HEK293 (cell line): ENCODE data around the gene CCDC142.
"Not testable (repeated sequence)": the region's sequence is repeated elsewhere in the genome, so short reads cannot be mapped to it uniquely, and the experiment has no call there.

ENCODE experiments used
- CTCF ChIA-PET: fragments of 350-600 bp; formaldehyde crosslinking; extraction: SDS; loops from one replicate; lab custom pipeline; 2021; ENCODE audit warnings: antibody characterized with exemption; lab: Yijun Ruan, JAX
- POLR2A ChIA-PET: fragments of 300-600 bp; formaldehyde crosslinking; extraction: SDS; loops from one replicate; lab custom pipeline; 2020; ENCODE audit warnings: antibody characterized with exemption, inconsistent platforms; lab: Yijun Ruan, JAX
- H3K27ac ChIP-seq: fragments of 200-500 bp; sonication (Bioruptor generic); 2 replicates; pipeline ENCODE4 v1.5.1; 2014; ENCODE audit warnings: low read depth, low read length, control low read depth, inconsistent platforms; ENCODE audit errors: extremely low read depth
- H3K36me3 ChIP-seq, 2 experiments: fragments of 200-500 bp in 1 of 2; sonication (Bioruptor generic) in 1 of 2; 1 replicate in 1 of 2; 2 replicates in 1 of 2; pipeline ENCODE4 v1.5.1; 2014 to 2017; ENCODE audit warnings: inconsistent platforms in 2 of 2, low read length in 2 of 2; ENCODE audit not compliant: control insufficient read depth in 2 of 2, insufficient read depth in 1 of 2
- H3K4me1 ChIP-seq: fragments of 200-500 bp; sonication (Bioruptor generic); 2 replicates; pipeline ENCODE4 v1.5.1; 2014; ENCODE audit warnings: mild to moderate bottlenecking, low read length, inconsistent platforms; ENCODE audit not compliant: control insufficient read depth, insufficient read depth
- H3K4me3 ChIP-seq: 2 replicates; pipeline ENCODE4 v1.5.1; 2011; ENCODE audit warnings: low read depth, mild to moderate bottlenecking, control low read depth, low read length, moderate library complexity
- H3K9me3 ChIP-seq: fragments of 200-500 bp; sonication (Bioruptor generic); 2 replicates; pipeline ENCODE4 v1.5.1; 2014; ENCODE audit warnings: low read depth, low read length, inconsistent platforms; ENCODE audit not compliant: control insufficient read depth, insufficient read depth
- HOXC10 ChIP-seq: sonication (generic); formaldehyde crosslinking; IDR thresholded peaks from 2 replicates; pipeline ENCODE4 v1.8.1; 2023; ENCODE audit warnings: mild to moderate bottlenecking, missing genetic modification reagents
- OSR2 ChIP-seq: fragments of 450-650 bp; formaldehyde crosslinking; IDR thresholded peaks from 2 replicates; pipeline ENCODE4 v1.5.1; 2016; ENCODE audit warnings: missing biosample characterization, missing genetic modification characterization
- PRDM6 ChIP-seq: fragments of 450-650 bp; formaldehyde crosslinking; IDR thresholded peaks from 2 replicates; pipeline ENCODE4 v1.5.1; 2017; ENCODE audit warnings: missing biosample characterization, missing genetic modification characterization
- ZNF292 ChIP-seq: fragments of 450-650 bp; formaldehyde crosslinking; IDR thresholded peaks from 2 replicates; pipeline ENCODE4 v1.5.1; 2016; ENCODE audit warnings: low read depth, missing biosample characterization, missing genetic modification characterization, borderline replicate concordance
- ZNF335 ChIP-seq: fragments of 450-650 bp; formaldehyde crosslinking; conservative IDR thresholded peaks from 2 replicates; pipeline ENCODE4 v1.5.1; 2016; ENCODE audit warnings: missing biosample characterization, missing genetic modification characterization
- ZNF362 ChIP-seq: fragments of 450-650 bp; formaldehyde crosslinking; IDR thresholded peaks from 2 replicates; pipeline ENCODE4 v1.5.1; 2016; ENCODE audit warnings: missing biosample characterization, missing genetic modification characterization
- ZNF514 ChIP-seq: fragments of 450-650 bp; formaldehyde crosslinking; IDR thresholded peaks from 2 replicates; pipeline ENCODE4 v1.5.1; 2016; ENCODE audit warnings: missing biosample characterization, missing genetic modification characterization
- ZNF549 ChIP-seq: fragments of 450-650 bp; IDR thresholded peaks from 2 replicates; pipeline ENCODE4 v1.5.1; 2018; ENCODE audit warnings: missing biosample characterization, missing genetic modification characterization, mild to moderate bottlenecking, inconsistent platforms, moderate library complexity
- ZNF558 ChIP-seq: fragments of 450-650 bp; formaldehyde crosslinking; IDR thresholded peaks from 2 replicates; pipeline ENCODE4 v1.5.1; 2016; ENCODE audit warnings: missing biosample characterization, missing genetic modification characterization
- ZNF624 ChIP-seq: fragments of 450-650 bp; formaldehyde crosslinking; IDR thresholded peaks from 2 replicates; pipeline ENCODE4 v1.5.1; 2017; ENCODE audit warnings: missing biosample characterization, missing genetic modification characterization
- ZNF664 ChIP-seq: fragments of 450-650 bp; formaldehyde crosslinking; IDR thresholded peaks from 2 replicates; pipeline ENCODE4 v1.5.1; 2016; ENCODE audit warnings: missing biosample characterization, missing genetic modification characterization
- ZNF692 ChIP-seq: fragments of 450-650 bp; formaldehyde crosslinking; IDR thresholded peaks from 2 replicates; pipeline ENCODE4 v1.5.1; 2016; ENCODE audit warnings: missing biosample characterization, missing genetic modification characterization

The CCDC142 gene

GRCh38 chr2:74472086-74472944 is 10.5 kb downstream of the CCDC142 start, which contains the start of gene MRPL53 (continued):
- TF ChIP-seq PRDM6 (tag by site-specific recombination) = no peak
- TF ChIP-seq ZNF514 = no peak
- TF ChIP-seq ZNF292 (tag by site-specific recombination) = no peak
- TF ChIP-seq ZNF558 (tag by site-specific recombination) = no peak
- TF ChIP-seq ZNF664 = no peak
- TF ChIP-seq HOXC10 (CRISPR knock-in tag) = 0 out of 2 replicates have a peak, but pooled peaks have one; percentile 59
- no peak for TF ChIP-seq ZNF624
- TF ChIP-seq, all 188 proteins: peak for 60

GRCh38 chr2:74471332-74472065 is 11.3 kb downstream of the CCDC142 start:
- Histone ChIP-seq H3K36me3 (peaks cover 14 to 23% of the 10 kb centered on the region in 2 experiments; a peak in 2 of 3 replicates), H3K9me3 (no peaks in the 10 kb centered on the region), H3K4me3 (peak overlapping the region; percentile 55), H3K27ac (peak overlapping the region; percentile 87), H3K4me1 (0 out of 2 replicates have a peak, but pooled peaks cover 2% of the 10 kb centered on the region)
- POLR2A ChIA-PET = interaction anchor here (0.6 to 4.0 kb wide), 8 partner anchors 10 to 293 kb away, joined by 3 to 44 read pairs (median 4); partner anchors contain the start of genes AUP1, CCDC142, HTRA2 and TTC31
- TF ChIP-seq ZNF549 (tag by site-specific recombination) (no peak), ZNF362 (peak; percentile 92)
- CTCF ChIA-PET = no interaction called here

- H3K27ac ChIP-seq, H3K9me3 ChIP-seq, CTCF ChIA-PET, H3K4me3 ChIP-seq, H3K4me1 ChIP-seq: not testable (repeated sequence)
- peaks cover 8 to 17% of the 10 kb centered on the region in 2 experiments; a peak in 2 of 3 replicates for H3K36me3 ChIP-seq
- POLR2A ChIA-PET = interaction anchor here (1.0 to 4.0 kb wide), 3 partner anchors 10 to 59 kb away, joined by 3 to 44 read pairs (median 13); partner anchors contain the start of genes AUP1, HTRA2 and WBP1
- TF ChIP-seq ZNF362 = 0 out of 2 replicates have a peak, but pooled peaks have one; percentile 14
- TF ChIP-seq, all 188 proteins: peak for 1; not testable (repeated sequence) for 187
Measured at GRCh38 chr2:74470742-74471141, 12.1 kb downstream of the CCDC142 start.

- ChIA-PET POLR2A (interaction anchor here (1.2 to 1.6 kb wide), 2 partner anchors 8 to 18 kb away, joined by 5 to 6 read pairs; partner anchors contain the start of genes CCDC142 and TTC31), CTCF (interaction anchor here (0.7 to 1.4 kb wide), 3 partner anchors 44 to 182 kb away, joined by 3 to 5 read pairs (median 3); no protein-coding TSS in a partner anchor)
- Histone ChIP-seq H3K27ac (peak overlapping the region; percentile 74; the same call in 1 of the 2 replicates), H3K4me3 (peak overlapping the region; percentile 88), H3K4me1 (no peaks in the 10 kb centered on the region), H3K36me3 (peaks cover 0 to 31% of the 10 kb centered on the region in 2 experiments; a peak in 1 of 3 replicates), H3K9me3 (no peaks in the 10 kb centered on the region)
- 0 out of 2 replicates have a peak, but pooled peaks have one; percentile 25 for TF ChIP-seq ZNF692
- TF ChIP-seq OSR2 (tag by site-specific recombination) = no peak
- TF ChIP-seq ZNF335 (tag by site-specific recombination) = peak; percentile 14; the same call in 1 of the 2 replicates
Measured at GRCh38 chr2:74464406-74464805, 18.4 kb downstream of the CCDC142 start.
